Measurements from ENCODE around the gene CLIC1. TPM values are rescaled to one million over a fixed set of nuclear protein-coding genes. Genes with fewer than 3 reads are reported as not detected.

Gene CLIC1
- total RNA-seq, 2 donors from 2014 or later: 90.9 to 194 TPM

- H3K36me3 ChIP-seq: peaks cover 55% of the 10 kb centered on the region
Observed at GRCh38 chr6:31728767-31729514, 7.4 kb downstream of the CLIC1 start, which contains the start of gene DDAH2. DDAH2 (minus strand) TSS chr6:31729299; CDS start chr6:31729161, 138 bp downstream.

DNA sequence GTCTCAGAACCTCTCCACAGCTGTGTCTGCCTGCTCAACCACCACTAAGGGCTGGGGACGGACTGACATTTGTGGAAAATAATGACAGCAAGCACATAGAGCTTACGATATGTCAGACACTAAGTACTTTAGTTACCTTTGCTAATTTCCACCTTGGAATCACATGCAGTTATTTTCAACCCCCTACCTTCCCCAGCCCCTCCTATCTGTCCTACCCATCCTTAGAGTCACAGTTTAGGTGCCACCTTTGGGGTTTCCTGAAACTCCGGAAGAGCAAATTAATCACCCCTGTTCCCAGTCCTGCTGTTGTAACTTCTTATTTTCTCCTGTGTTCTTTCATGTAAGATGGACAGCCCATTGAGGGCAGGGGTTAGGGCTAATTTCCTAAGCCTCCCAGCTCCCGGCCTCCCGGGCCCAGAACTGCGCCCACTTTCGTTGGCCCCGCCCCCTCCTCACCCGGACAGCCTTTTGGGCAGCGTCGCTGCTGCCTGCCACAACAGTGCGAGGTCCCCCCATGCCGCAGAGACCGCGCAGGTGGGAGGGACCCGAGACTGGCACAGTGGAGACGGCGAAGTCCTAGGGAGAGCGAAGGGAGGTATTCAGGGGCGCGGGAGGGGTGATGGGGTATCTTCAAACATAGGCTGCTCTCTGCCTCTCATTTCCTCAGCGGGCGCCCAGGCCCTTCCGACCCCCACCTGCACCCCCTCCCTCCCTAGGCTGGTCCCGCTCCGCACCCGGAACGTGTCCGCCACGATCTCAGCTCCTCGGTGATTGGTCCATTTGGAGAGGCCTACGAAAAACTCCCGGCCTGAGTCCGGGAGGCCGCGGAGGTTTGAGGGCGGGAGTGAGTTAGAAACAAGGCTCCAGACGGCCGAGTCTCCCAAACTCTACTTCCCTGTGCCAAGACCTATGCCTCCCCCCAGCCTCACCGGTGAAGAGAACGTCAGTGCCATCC is 8.3 kb downstream of the CLIC1 start:
- TF ChIP-seq, protein P1, sequence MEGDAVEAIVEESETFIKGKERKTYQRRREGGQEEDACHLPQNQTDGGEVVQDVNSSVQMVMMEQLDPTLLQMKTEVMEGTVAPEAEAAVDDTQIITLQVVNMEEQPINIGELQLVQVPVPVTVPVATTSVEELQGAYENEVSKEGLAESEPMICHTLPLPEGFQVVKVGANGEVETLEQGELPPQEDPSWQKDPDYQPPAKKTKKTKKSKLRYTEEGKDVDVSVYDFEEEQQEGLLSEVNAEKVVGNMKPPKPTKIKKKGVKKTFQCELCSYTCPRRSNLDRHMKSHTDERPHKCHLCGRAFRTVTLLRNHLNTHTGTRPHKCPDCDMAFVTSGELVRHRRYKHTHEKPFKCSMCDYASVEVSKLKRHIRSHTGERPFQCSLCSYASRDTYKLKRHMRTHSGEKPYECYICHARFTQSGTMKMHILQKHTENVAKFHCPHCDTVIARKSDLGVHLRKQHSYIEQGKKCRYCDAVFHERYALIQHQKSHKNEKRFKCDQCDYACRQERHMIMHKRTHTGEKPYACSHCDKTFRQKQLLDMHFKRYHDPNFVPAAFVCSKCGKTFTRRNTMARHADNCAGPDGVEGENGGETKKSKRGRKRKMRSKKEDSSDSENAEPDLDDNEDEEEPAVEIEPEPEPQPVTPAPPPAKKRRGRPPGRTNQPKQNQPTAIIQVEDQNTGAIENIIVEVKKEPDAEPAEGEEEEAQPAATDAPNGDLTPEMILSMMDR (IDR thresholded peaks at IDR 0.05): no peak
- peaks cover 45% of the 10 kb centered on the region for H3K36me3 ChIP-seq
- H3K4me1 ChIP-seq: peaks cover 0 to 31% of the 10 kb centered on the region in 2 donors
- no peaks in the 10 kb centered on the region for H3K27me3 ChIP-seq
- H3K4me3 ChIP-seq: peak overlapping the region; percentile 68 to 82
- no peaks in the 10 kb centered on the region for H3K9me3 ChIP-seq
- DNase-seq (ENCODE audit: low spot score): no peak
- H3K27ac ChIP-seq: peak overlapping the region; percentile 92 to 99

More at GRCh38 chr6:31728767-31729514, 7.4 kb downstream of the CLIC1 start, which contains the start of gene DDAH2:
- TF ChIP-seq, protein P1 (IDR thresholded peaks at IDR 0.05): peak in 1 of 2 donors; percentile 33
- no peaks in the 10 kb centered on the region for H3K27me3 ChIP-seq
- peak within 1 kb of the TSS; percentile 68 to 82 for H3K4me3 ChIP-seq
- H3K27ac ChIP-seq: peak within 1 kb of the TSS; percentile 92 to 99
- DNase-seq (ENCODE audit: low spot score): no peak
- H3K9me3 ChIP-seq: no peaks in the 10 kb centered on the region
- H3K4me1 ChIP-seq: peaks cover 0 to 35% of the 10 kb centered on the region in 2 donors

DNA sequence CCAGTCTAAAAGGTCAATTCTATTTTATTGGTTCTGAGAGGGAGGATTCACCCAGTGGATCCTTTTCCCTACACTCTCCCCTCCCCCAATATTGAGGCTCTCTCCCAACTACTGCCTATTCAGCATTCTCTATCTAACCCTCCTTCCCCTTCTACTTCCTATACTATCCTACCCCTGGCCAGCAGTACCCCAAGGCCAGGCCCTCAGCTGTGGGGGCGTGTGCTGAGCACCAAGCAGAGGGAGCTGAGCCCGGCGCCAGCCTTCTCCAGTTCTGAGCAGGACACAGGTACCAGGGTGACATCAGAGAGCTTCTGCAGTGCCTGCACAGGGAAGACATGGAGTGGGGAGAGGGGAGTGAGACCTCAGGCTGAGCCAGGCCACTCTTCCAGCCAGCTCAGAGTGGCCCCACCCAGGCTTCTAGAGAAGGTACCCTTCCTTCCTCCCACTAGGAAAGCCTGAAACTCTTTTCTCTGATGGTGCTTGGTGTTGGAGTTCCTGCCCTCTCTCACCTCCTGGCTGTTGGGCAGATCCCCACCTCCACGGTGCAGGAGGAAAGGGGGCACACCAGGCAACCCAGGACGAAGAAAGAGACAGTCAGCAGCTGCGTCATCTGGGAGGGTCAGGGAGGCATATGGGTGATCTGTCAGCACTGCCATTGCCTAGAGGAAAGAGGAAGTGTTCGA is 9.2 kb downstream of the CLIC1 start:
- H3K27ac ChIP-seq: peak overlapping the region; percentile 18 to 48
- peaks cover 0 to 31% of the 10 kb centered on the region in 2 donors for H3K4me1 ChIP-seq
- H3K9me3 ChIP-seq: no peaks in the 10 kb centered on the region
- TF ChIP-seq, protein P1 (IDR thresholded peaks at IDR 0.05): no peak
- H3K4me3 ChIP-seq: no peak overlapping the region
- H3K27me3 ChIP-seq: no peaks in the 10 kb centered on the region
- peaks cover 37% of the 10 kb centered on the region for H3K36me3 ChIP-seq
- no peak for DNase-seq (ENCODE audit: low spot score)

DNA sequence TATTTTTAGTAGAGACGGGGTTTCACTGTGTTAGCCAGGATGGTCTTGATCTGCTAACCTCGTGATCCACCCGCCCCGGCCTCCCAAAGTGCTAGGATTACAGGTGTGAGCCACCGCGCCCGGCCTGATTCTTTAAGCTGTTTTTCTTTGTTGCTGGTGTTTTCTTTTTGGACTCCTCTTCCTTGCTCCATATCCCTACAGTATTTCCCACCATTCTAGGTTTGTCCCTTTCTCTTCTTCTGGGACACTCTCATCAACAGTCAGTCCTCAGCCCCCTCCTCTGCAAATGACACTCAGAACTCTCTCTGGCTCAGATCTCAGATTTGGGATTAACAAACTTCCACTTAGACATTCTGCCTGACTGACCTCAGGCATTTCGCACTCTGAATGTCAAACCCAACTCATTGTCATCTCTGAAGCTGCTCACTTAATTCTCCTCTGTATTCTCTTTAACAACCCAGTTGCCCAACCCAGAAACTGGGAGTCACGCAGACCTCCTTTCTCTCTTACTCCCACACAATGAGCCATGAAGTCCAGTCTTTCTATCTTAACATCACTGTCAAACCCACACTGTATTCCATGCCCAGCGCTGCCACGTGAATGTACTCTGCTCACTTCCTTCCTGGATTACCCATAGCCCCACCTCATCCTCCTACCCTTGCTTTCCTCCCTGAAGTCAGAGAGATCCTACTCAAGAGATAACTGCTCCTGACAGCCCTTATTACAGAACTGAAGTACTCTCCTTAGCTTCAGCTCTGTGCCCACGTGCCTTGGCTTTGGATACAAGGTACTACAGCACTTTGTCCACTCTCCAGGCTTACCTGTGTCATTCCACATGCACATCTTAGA is 10.6 kb downstream of the CLIC1 start:
- H3K27ac ChIP-seq: no peak overlapping the region
- H3K27me3 ChIP-seq: no peaks in the 10 kb centered on the region
- no peaks in the 10 kb centered on the region for H3K9me3 ChIP-seq
- no peak for DNase-seq (ENCODE audit: low spot score)
- TF ChIP-seq, protein P1 (IDR thresholded peaks at IDR 0.05): no peak
- no peak overlapping the region for H3K4me3 ChIP-seq
- H3K4me1 ChIP-seq: peaks cover 0 to 27% of the 10 kb centered on the region in 2 donors
- H3K36me3 ChIP-seq: peaks cover 23% of the 10 kb centered on the region
